Aorta (tissue), 5 donors: ENCODE data around the gene OR51A7. TPM values are rescaled to one million over a fixed set of nuclear protein-coding genes. Genes with fewer than 3 reads are reported as not detected.

Experiments used
- ATAC-seq: fragments of 200-7000 bp; cut with Tn5 transposase; one replicate; pipeline ENCODE4 v1.9.1; 2022; ENCODE audit warnings: moderate library complexity; ENCODE audit not compliant: low FRiP score
- DNase-seq, 2 donors: peaks; one replicate each; pipeline ENCODE4 v3.0.0-alpha.2; 2020
- H3K27ac ChIP-seq, 2 donors: one replicate each; pipeline ENCODE4 v1.5.1; 2013; ENCODE audit warnings: low read length in 2 of 2, mild to moderate bottlenecking in 2 of 2, moderate library complexity in 2 of 2, control low read depth in 1 of 2, inconsistent platforms in 1 of 2, low read depth in 1 of 2
- H3K27me3 ChIP-seq, 2 donors: one replicate each; pipeline ENCODE4 v1.6.1; 2013; ENCODE audit warnings: control low read depth in 1 of 2, low read length in 1 of 2, mild to moderate bottlenecking in 1 of 2, moderate library complexity in 1 of 2; ENCODE audit not compliant: insufficient read depth in 2 of 2, control insufficient read depth in 1 of 2
- H3K36me3 ChIP-seq, 2 donors: one replicate each; pipeline ENCODE4 v1.6.1; 2013; ENCODE audit warnings: control low read depth in 1 of 2, low read length in 1 of 2, mild to moderate bottlenecking in 1 of 2; ENCODE audit not compliant: insufficient read depth in 2 of 2, control insufficient read depth in 1 of 2
- H3K4me1 ChIP-seq, 2 donors: one replicate each; pipeline ENCODE4 v1.6.1; 2013; ENCODE audit warnings: low read length in 2 of 2, control low read depth in 1 of 2, mild to moderate bottlenecking in 1 of 2, moderate library complexity in 1 of 2; ENCODE audit not compliant: insufficient read depth in 2 of 2, control insufficient read depth in 1 of 2
- H3K4me3 ChIP-seq, 2 donors: one replicate each; pipeline ENCODE4 v1.5.1; 2013; ENCODE audit warnings: low read length in 2 of 2, control low read depth in 1 of 2, mild to moderate bottlenecking in 1 of 2
- H3K9me3 ChIP-seq: one replicate; pipeline ENCODE4 v1.6.1; 2013; ENCODE audit warnings: mild to moderate bottlenecking, low read length; ENCODE audit not compliant: control insufficient read depth
- WGBS, 2 donors: extraction: QIAGEN DNeasy Blood & Tissue Kit; methylation state at CpG; one replicate each; pipeline ENCODE4 v1.1.7; 2013; 5-methylcytosine and 5-hydroxymethylcytosine counted together
- intact Hi-C, 2 donors: fragments of 100-400 bp; cut with DNase I; formaldehyde crosslinking; loops; one replicate each; pipeline versions ENCODE4 v1.14.2 to v1.15.0; 2022
- polyA plus RNA-seq, 2 donors: library from polyadenylated mRNA; stranded (reverse); fragments of 200-250 nt; gene quantifications; one replicate each; pipeline ENCODE4 v1.2.3, GENCODE V29; 2013
- total RNA-seq, 2 donors: library from RNA; stranded (reverse); fragmentation: NEBNext Ultra II Directional; extraction: Animal tissue kit (Norgen Biotek cat#: 25700); gene quantifications; one replicate each; pipeline ENCODE4 v1.2.1, GENCODE V29; 2021
- donor health status: healthy with polysubstance abuse.
- donor health status: Bipolar disorder and iron deficiency.
- donor health status: DM: no; HTN: no; CAD: no.
- donor health status: DM: no; HTN: no; CAD: no.
- donor health status: DM: yes; HTN: yes; CAD: no.

Gene OR51A7
- total and polyA plus RNA-seq, 4 donors: not detected

GRCh38 chr11:4886186-4886585 lies 17.4 kb upstream of the OR51A7 start:
- ATAC-seq (no peak), DNase-seq (no peak)
- no peaks in the 10 kb centered on the region for H3K4me1 ChIP-seq
- intact Hi-C loops: no loop called here
- H3K4me3 ChIP-seq: no peak overlapping the region
- peaks cover 2% of the 10 kb centered on the region for H3K9me3 ChIP-seq
- H3K27me3 ChIP-seq: no peaks in the 10 kb centered on the region
- no peak overlapping the region for H3K27ac ChIP-seq
- no peaks in the 10 kb centered on the region for H3K36me3 ChIP-seq
- WGBS, 2 donors: 55 to 56% methylated on average over 3 of the region's 3 CpGs

GRCh38 chr11:4887591-4887990 lies 16.0 kb upstream of the OR51A7 start:
- 0% methylated on average over 1 of the region's 1 CpG for WGBS, 2 donors
- ATAC-seq (no peak), DNase-seq (no peak)
- Histone ChIP-seq H3K36me3 (no peaks in the 10 kb centered on the region), H3K27ac (no peak overlapping the region), H3K4me1 (no peaks in the 10 kb centered on the region), H3K27me3 (no peaks in the 10 kb centered on the region), H3K9me3 (peaks cover 2% of the 10 kb centered on the region), H3K4me3 (no peak overlapping the region)
- intact Hi-C loops: no loop called here

GRCh38 chr11:4890279-4890678 lies 13.3 kb upstream of the OR51A7 start:
- ATAC-seq (no peak), DNase-seq (no peak)
- intact Hi-C loops: no loop called here
- no peak overlapping the region for H3K27ac ChIP-seq
- H3K4me3 ChIP-seq: no peak overlapping the region
- 91 to 92% methylated on average over 2 of the region's 2 CpGs for WGBS, 2 donors
- no peaks in the 10 kb centered on the region for H3K36me3 ChIP-seq
- peaks cover 2% of the 10 kb centered on the region for H3K9me3 ChIP-seq
- H3K27me3 ChIP-seq: no peaks in the 10 kb centered on the region
- H3K4me1 ChIP-seq: no peaks in the 10 kb centered on the region

GRCh38 chr11:4891996-4892640 lies 11.5 kb upstream of the OR51A7 start:
- no peaks in the 10 kb centered on the region for H3K4me1 ChIP-seq
- 86 to 88% methylated on average over 1 of the region's 1 CpG for WGBS, 2 donors
- no peak overlapping the region for H3K27ac ChIP-seq
- no peak for DNase-seq
- H3K27me3 ChIP-seq: peaks cover 0 to 1% of the 10 kb centered on the region in 2 donors
- no peak overlapping the region for H3K4me3 ChIP-seq
- no peak for ATAC-seq
- peaks cover 2% of the 10 kb centered on the region for H3K9me3 ChIP-seq
- H3K36me3 ChIP-seq: no peaks in the 10 kb centered on the region
- intact Hi-C loops: no loop called here

GRCh38 chr11:4916581-4916980 lies 13.0 kb downstream of the OR51A7 start:
- H3K36me3 ChIP-seq: no peaks in the 10 kb centered on the region
- no peaks in the 10 kb centered on the region for H3K27me3 ChIP-seq
- no peak overlapping the region for H3K4me3 ChIP-seq
- DNase-seq (no peak), ATAC-seq (no peak)
- no peaks in the 10 kb centered on the region for H3K4me1 ChIP-seq
- no peaks in the 10 kb centered on the region for H3K9me3 ChIP-seq
- H3K27ac ChIP-seq: no peak overlapping the region
- intact Hi-C loops: no loop called here

- Histone ChIP-seq H3K4me3 (no peak within 1 kb of the TSS), H3K4me1 (no peaks in the 10 kb centered on the region), H3K27me3 (no peaks in the 10 kb centered on the region), H3K27ac (no peak within 1 kb of the TSS), H3K9me3 (no peaks in the 10 kb centered on the region), H3K36me3 (no peaks in the 10 kb centered on the region)
- DNase-seq: no peak
- intact Hi-C loops: no loop called here
- no peak for ATAC-seq
- 66 to 71% methylated on average over 4 of the region's 4 CpGs for WGBS, 2 donors
Measured at GRCh38 chr11:4919250-4919649, 15.7 kb downstream of the OR51A7 start, which contains the start of gene OR51G2. Gene OR51G2, minus strand, starts transcription at chr11:4919350. Its CDS starts 3,687 bp downstream, at chr11:4915663.

- Histone ChIP-seq H3K27me3 (no peaks in the 10 kb centered on the region), H3K9me3 (no peaks in the 10 kb centered on the region), H3K27ac (no peak overlapping the region), H3K4me3 (no peak overlapping the region), H3K4me1 (no peaks in the 10 kb centered on the region), H3K36me3 (no peaks in the 10 kb centered on the region)
- DNase-seq: no peak
- WGBS, 2 donors: 72 to 86% methylated on average over 1 of the region's 1 CpG
- no peak for ATAC-seq
- intact Hi-C loops: no loop called here
Measured at GRCh38 chr11:4921796-4922195, 18.2 kb downstream of the OR51A7 start.

GRCh38 chr11:4922304-4922703 lies 18.7 kb downstream of the OR51A7 start:
- DNase-seq (no peak), ATAC-seq (no peak)
- WGBS, 2 donors: 20 to 27% methylated on average over 1 of the region's 1 CpG
- no peaks in the 10 kb centered on the region for H3K9me3 ChIP-seq
- no peak overlapping the region for H3K4me3 ChIP-seq
- no peaks in the 10 kb centered on the region for H3K27me3 ChIP-seq
- H3K27ac ChIP-seq: no peak overlapping the region
- intact Hi-C loops: no loop called here
- no peaks in the 10 kb centered on the region for H3K4me1 ChIP-seq
- no peaks in the 10 kb centered on the region for H3K36me3 ChIP-seq

GRCh38 chr11:4924239-4924638 lies 20.7 kb downstream of the OR51A7 start, which contains the start of gene OR51G1:
Gene OR51G1, minus strand, starts transcription at chr11:4924339. Its CDS starts 0 bp downstream, at chr11:4924339.
- H3K4me3 ChIP-seq: no peak within 1 kb of the TSS
- no peak within 1 kb of the TSS for H3K27ac ChIP-seq
- intact Hi-C loops: no loop called here
- H3K9me3 ChIP-seq: no peaks in the 10 kb centered on the region
- 76 to 77% methylated on average over 1 of the region's 1 CpG for WGBS, 2 donors
- no peaks in the 10 kb centered on the region for H3K4me1 ChIP-seq
- H3K36me3 ChIP-seq: no peaks in the 10 kb centered on the region
- DNase-seq (no peak), ATAC-seq (no peak)
- H3K27me3 ChIP-seq: no peaks in the 10 kb centered on the region
